B cell (primary cell): ENCODE results near the gene PPARD. TPM values are rescaled to one million over a fixed set of nuclear protein-coding genes. Genes with fewer than 3 reads are reported as not detected.

Experiments used
- ATAC-seq: fragments of 200-7000 bp; cut with Tn5 transposase; one replicate; pipeline ENCODE4 v1.10.0; 2021; ENCODE audit warnings: low read depth, mild to moderate bottlenecking, moderate number of reproducible peaks, moderate library complexity
- CTCF ChIA-PET: fragments of 350-600 bp; sonication (Branson Sonifier 250); formaldehyde crosslinking; loops from one replicate; lab custom pipeline; 2021; ENCODE audit warnings: antibody characterized with exemption, inconsistent platforms; lab: Charles Lee
- POLR2A ChIA-PET: fragments of 350-600 bp; sonication (Branson Sonifier 250); formaldehyde crosslinking; loops from one replicate; lab custom pipeline; 2021; ENCODE audit warnings: antibody characterized with exemption; lab: Charles Lee
- DNase-seq: peaks from one replicate; pipeline ENCODE4 v3.0.0; 2013
- H2AFZ ChIP-seq: 2 replicates; pipeline ENCODE4 v1.6.1; 2012; ENCODE audit warnings: mild to moderate bottlenecking, low read depth, low read length; ENCODE audit not compliant: insufficient read depth, poor library complexity, severe bottlenecking
- H3K27ac ChIP-seq, 2 donors: 1 replicate in 1 of 2; 2 replicates in 1 of 2; pipeline ENCODE4 v1.5.1; 2012 to 2013; ENCODE audit warnings: low read length in 2 of 2, mild to moderate bottlenecking in 2 of 2, moderate library complexity in 1 of 2
- H3K27me3 ChIP-seq, 4 experiments: fragments of 200-600 bp in 1 of 4; sonication (generic) in 1 of 4; replicated peaks in 1 of 4; 1 replicate in 2 of 4; 2 replicates in 2 of 4; pipeline versions ENCODE4 v1.6.1 to v1.7.0; 2013 to 2016; ENCODE audit warnings: low read length in 3 of 4, mild to moderate bottlenecking in 2 of 4, mixed read lengths in 1 of 4, moderate library complexity in 1 of 4; ENCODE audit not compliant: insufficient read depth in 4 of 4, control insufficient read depth in 3 of 4; ENCODE audit errors: control extremely low read depth in 1 of 4
- H3K36me3 ChIP-seq, 2 experiments: replicated peaks in 1 of 2; 1 replicate in 1 of 2; 2 replicates in 1 of 2; pipeline versions ENCODE4 v1.6.1 to v1.7.1; 2013; ENCODE audit warnings: low read length in 1 of 2; ENCODE audit not compliant: insufficient read depth in 2 of 2, control insufficient read depth in 1 of 2; ENCODE audit errors: control extremely low read depth in 1 of 2, extremely low read depth in 1 of 2
- H3K4me1 ChIP-seq, 2 donors: fragments of 200-600 bp in 1 of 2; sonication (generic) in 1 of 2; 1 replicate in 1 of 2; 2 replicates in 1 of 2; pipeline versions ENCODE4 v1.5.1 to v1.6.1; 2013 to 2017; ENCODE audit warnings: low read length in 2 of 2; ENCODE audit not compliant: control insufficient read depth in 2 of 2, insufficient read depth in 2 of 2
- H3K4me2 ChIP-seq: replicated peaks from 2 replicates; pipeline ENCODE3; 2012; ENCODE audit warnings: mild to moderate bottlenecking, low read depth, low read length; ENCODE audit not compliant: poor library complexity, severe bottlenecking
- H3K4me3 ChIP-seq, 5 experiments: fragments of 200-600 bp in 1 of 5; sonication (generic) in 1 of 5; 1 replicate in 3 of 5; 2 replicates in 2 of 5; pipeline versions ENCODE4 v1.5.1 to v1.7.0; 2011 to 2016; ENCODE audit warnings: low read length in 4 of 5, mild to moderate bottlenecking in 4 of 5, low read depth in 2 of 5, control low read depth in 1 of 5, moderate library complexity in 1 of 5; ENCODE audit not compliant: insufficient read depth in 1 of 5; ENCODE audit errors: control extremely low read depth in 1 of 5, extremely low read depth in 1 of 5
- H3K79me2 ChIP-seq: fragments of 200-600 bp; sonication (generic); one replicate; pipeline ENCODE4 v1.6.0; 2016; ENCODE audit warnings: low read length; ENCODE audit not compliant: control insufficient read depth, insufficient read depth
- H3K9ac ChIP-seq: fragments of 200-600 bp; sonication (generic); 2 replicates; pipeline ENCODE4 v1.6.1; 2017; ENCODE audit warnings: mild to moderate bottlenecking, low read length, moderate library complexity
- H3K9me3 ChIP-seq, 3 donors: one replicate each; pipeline versions ENCODE4 v1.6.1 to v1.7.1; 2013; ENCODE audit warnings: low read length in 2 of 3; ENCODE audit not compliant: control insufficient read depth in 2 of 3, insufficient read depth in 1 of 3; ENCODE audit errors: control extremely low read depth in 1 of 3
- H4K20me1 ChIP-seq: 2 replicates; pipeline ENCODE4 v1.6.0; 2012; ENCODE audit warnings: mild to moderate bottlenecking, low read length; ENCODE audit not compliant: insufficient read depth, control insufficient read depth, poor library complexity, severe bottlenecking
- H3K27ac Mint-ChIP-seq: one replicate; pipeline ENCODE4 v1.8.0; 2021; ENCODE audit warnings: mixed read lengths
- H3K27me3 Mint-ChIP-seq: one replicate; pipeline ENCODE4 v1.8.0; 2021; ENCODE audit warnings: mixed read lengths
- H3K4me1 Mint-ChIP-seq: one replicate; pipeline ENCODE4 v1.8.0; 2021; ENCODE audit warnings: mixed read lengths
- H3K4me3 Mint-ChIP-seq: one replicate; pipeline ENCODE4 v1.8.0; 2021; ENCODE audit warnings: mixed read lengths
- H3K9me3 Mint-ChIP-seq: one replicate; pipeline ENCODE4 v1.8.0; 2022; ENCODE audit warnings: mixed read lengths; ENCODE audit not compliant: insufficient read depth
- EZH2 ChIP-seq: IDR thresholded peaks from 2 replicates; pipeline ENCODE4 v1.6.1; 2012; ENCODE audit warnings: borderline replicate concordance, low read depth, mild to moderate bottlenecking, moderate library complexity, low read length; ENCODE audit not compliant: insufficient read depth, poor library complexity, severe bottlenecking
- WGBS: methylation state at CpG from one replicate; pipeline ENCODE4 v1.1.5; 2013; ENCODE audit warnings: missing lambda C conversion rate; ENCODE audit not compliant: insufficient coverage; 5-methylcytosine and 5-hydroxymethylcytosine counted together
- intact Hi-C: fragments of 100-400 bp; cut with micrococcal nuclease; formaldehyde crosslinking; loops from one replicate; pipeline ENCODE4 v1.10.0; 2022
- polyA plus RNA-seq: library from polyadenylated mRNA; depleted of rRNA; stranded (reverse); fragments of >200 nt; gene quantifications from 2 replicates; pipeline ENCODE4 v1.2.3, GENCODE V29; 2012
- total RNA-seq, 2 donors: library from RNA; stranded (reverse); fragments of 120-200 nt in 1 of 2; gene quantifications; 1 replicate in 1 of 2; 2 replicates in 1 of 2; pipeline versions ENCODE4 v1.2.3 to v1.2.4, GENCODE V29; 2013 to 2022
- TF ChIP-seq, protein P1 (sequence below): fragments of 200-600 bp; IDR thresholded peaks from one replicate; pipeline ENCODE4 v1.8.0; 2022; ENCODE audit warnings: antibody characterized with exemption, mild to moderate bottlenecking

The PPARD gene
- total and polyA plus RNA-seq, 2 donors (not counting 1 experiment from before 2014, with no cell fraction given) = 37.9 to 38.9 TPM

- H3K27me3 ChIP-seq = no peaks in the 10 kb centered on the region
- peak overlapping the region; percentile 28 to 95 (median 87) for H3K4me3 ChIP-seq
- POLR2A ChIA-PET = interaction anchor here (0.7 to 0.9 kb wide), 3 partner anchors 12 to 26 kb away, joined by 3 to 4 read pairs (median 3); partner anchors contain the start of gene FANCE
- H2AFZ ChIP-seq = no peak overlapping the region
- peak overlapping the region; percentile 99 for H3K4me3 Mint-ChIP-seq
- peaks cover 42% of the 10 kb centered on the region for H3K4me1 Mint-ChIP-seq
- ATAC-seq = no peak
- peak overlapping the region; percentile 88 for H3K9ac ChIP-seq
- peaks cover 2 to 50% of the 10 kb centered on the region in 2 experiments for H3K36me3 ChIP-seq
- H3K79me2 ChIP-seq = peaks cover 8% of the 10 kb centered on the region
- WGBS = 37% methylated on average over 11 of the region's 18 CpGs
- H3K27me3 Mint-ChIP-seq = no peaks in the 10 kb centered on the region
- H3K4me1 ChIP-seq = peaks cover 19 to 34% of the 10 kb centered on the region in 2 donors
- H3K27ac Mint-ChIP-seq = peak overlapping the region; percentile 99
- H3K9me3 Mint-ChIP-seq = no peaks in the 10 kb centered on the region
- no peak for TF ChIP-seq EZH2
- TF ChIP-seq, protein P1, sequence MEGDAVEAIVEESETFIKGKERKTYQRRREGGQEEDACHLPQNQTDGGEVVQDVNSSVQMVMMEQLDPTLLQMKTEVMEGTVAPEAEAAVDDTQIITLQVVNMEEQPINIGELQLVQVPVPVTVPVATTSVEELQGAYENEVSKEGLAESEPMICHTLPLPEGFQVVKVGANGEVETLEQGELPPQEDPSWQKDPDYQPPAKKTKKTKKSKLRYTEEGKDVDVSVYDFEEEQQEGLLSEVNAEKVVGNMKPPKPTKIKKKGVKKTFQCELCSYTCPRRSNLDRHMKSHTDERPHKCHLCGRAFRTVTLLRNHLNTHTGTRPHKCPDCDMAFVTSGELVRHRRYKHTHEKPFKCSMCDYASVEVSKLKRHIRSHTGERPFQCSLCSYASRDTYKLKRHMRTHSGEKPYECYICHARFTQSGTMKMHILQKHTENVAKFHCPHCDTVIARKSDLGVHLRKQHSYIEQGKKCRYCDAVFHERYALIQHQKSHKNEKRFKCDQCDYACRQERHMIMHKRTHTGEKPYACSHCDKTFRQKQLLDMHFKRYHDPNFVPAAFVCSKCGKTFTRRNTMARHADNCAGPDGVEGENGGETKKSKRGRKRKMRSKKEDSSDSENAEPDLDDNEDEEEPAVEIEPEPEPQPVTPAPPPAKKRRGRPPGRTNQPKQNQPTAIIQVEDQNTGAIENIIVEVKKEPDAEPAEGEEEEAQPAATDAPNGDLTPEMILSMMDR = no peak
- intact Hi-C loops = loop anchor here (5.0 kb wide), 1 partner anchor 262 kb away; no protein-coding TSS in a partner anchor
- H4K20me1 ChIP-seq = peaks cover 25% of the 10 kb centered on the region
- DNase-seq = peak; percentile 46
- peak overlapping the region; percentile 82 for H3K4me2 ChIP-seq
- CTCF ChIA-PET = interaction anchor here (1.0 to 7.9 kb wide), 5 partner anchors 18 to 262 kb away, joined by 3 to 127 read pairs (median 9); partner anchors contain the start of gene FANCE
- H3K27ac ChIP-seq = peak overlapping the region; percentile 91 to 92
- no peaks in the 10 kb centered on the region for H3K9me3 ChIP-seq
These were observed 127.6 kb downstream of the PPARD start for GRCh38 chr6:35469751-35470662.
